GM21619 (cell line): ENCODE results near the gene FOXN3.

Experiments used
- ATAC-seq: cut with Tn5 transposase; IDR thresholded peaks from one replicate; pipeline ENCODE4 v1.9.1; 2021; ENCODE audit not compliant: unreplicated experiment

Gene FOXN3

DNA sequence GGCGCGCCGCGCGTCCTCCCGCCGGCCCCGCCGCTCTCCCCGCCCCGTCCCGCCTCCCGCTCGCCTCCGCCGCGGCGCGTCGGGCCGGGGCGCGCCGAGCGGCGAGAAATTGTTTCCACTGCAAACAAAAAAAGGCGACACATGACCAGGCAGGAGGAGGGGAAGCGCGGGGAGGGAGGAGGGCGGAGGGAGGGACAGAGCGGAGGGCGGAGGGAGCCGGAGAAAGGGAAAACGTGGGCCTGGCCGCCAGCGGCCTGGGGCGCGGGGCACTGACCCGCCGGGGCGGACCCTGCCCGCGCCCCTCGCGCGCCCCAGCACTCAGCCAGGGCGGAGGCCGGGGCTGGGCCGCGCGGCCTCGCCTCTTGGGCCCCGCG, at the start of gene FOXN3:
FOXN3 (minus strand) TSS at position 143 of the 374 bp plus-strand sequence. CDS start 4,757 bp downstream, outside the sequence.
- ATAC-seq: peak; percentile 44

DNA sequence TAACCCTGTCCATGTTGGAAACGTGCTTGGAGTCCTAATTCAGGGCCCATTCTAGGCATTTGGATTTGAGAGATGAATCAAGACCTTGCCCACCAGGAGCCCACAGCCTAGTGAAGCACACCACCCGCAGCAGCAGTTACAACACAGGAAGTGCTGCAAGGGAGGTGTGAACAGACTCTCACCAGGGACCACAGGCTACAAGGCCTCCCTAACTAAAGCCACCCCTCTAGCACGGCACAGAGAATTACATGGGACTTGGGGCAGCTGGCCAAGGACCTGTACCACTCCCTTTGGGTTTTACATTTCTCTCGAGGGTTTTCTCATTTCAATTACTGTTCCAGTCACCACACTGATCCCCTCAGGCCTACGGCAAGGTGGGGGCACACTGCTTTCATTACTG, 49.5 kb upstream of the FOXN3 start:
- peak; percentile 76 for ATAC-seq

DNA sequence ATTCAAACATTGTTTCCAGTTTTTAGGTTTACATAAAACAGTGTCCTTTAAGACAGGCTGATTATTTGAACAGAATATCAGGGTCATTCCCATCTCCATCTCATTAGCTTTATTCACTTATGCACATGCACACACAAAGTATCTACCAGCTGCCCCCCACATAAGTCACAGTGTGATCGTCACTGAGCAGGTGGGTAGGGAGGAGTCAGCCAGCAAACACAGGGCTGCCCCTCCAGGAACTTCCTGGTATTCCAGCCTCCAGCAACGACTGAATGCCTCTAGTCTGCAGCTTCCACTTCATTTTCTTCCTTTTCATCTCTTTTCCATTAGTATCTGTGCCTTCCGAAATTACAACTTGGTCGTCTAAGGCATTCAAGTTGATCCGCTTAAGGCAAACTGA, 48.8 kb upstream of the FOXN3 start:
- no peak for ATAC-seq

DNA sequence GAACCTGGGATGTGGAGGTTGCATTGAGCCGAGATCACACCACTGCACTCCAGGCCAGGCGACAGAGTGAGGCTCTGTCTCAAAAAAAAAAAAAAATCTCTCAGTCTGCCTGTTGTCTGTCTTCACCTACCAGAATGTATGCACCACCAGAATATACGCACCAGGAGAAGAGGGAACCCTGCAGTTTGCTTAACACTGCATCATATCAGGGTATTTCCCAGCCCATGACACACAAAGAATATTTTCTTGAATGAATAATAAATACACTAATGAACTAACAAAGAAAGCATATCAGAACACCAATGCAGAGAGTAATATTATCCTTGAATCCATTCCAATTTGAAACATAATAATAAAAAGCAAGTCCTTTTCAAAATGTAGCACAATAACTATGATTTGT, 44.2 kb upstream of the FOXN3 start:
- ATAC-seq: no peak

DNA sequence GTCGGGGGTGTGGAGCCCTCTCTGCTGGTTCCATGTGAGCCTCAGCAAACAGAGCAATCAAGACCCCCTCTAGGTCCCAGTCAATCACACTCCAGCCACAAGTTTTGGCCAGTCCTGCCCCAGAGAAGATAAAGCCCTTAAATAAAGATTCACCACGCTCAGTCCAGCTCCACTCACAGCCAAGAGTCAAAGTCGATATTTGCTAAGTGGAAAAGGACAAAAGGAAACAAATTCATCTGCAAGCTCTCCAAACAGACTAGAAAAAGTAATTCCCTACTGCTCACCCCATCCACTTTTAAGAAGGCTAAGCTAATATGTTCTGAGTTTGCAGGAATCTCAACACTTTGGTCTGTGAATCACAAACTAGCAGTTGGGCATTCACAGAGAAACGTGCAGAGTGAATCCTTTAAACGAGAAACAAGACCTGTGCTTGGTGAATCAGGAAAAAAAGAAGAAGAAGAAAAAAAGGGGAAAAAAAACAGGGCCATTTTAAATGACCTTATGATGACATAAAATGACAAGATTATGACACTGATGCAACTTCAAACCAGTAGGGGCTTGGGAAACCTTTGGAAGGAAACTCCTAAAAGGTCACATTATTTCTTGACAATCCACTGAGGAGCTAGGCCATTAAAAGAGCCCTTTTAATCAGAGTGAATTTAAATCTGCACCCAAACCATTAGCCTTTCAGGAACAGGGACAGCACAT, 41.8 kb upstream of the FOXN3 start:
- ATAC-seq: no peak

GRCh38 chr14:89457007-89457406, 40.0 kb upstream of the FOXN3 start:
- ATAC-seq: no peak

DNA sequence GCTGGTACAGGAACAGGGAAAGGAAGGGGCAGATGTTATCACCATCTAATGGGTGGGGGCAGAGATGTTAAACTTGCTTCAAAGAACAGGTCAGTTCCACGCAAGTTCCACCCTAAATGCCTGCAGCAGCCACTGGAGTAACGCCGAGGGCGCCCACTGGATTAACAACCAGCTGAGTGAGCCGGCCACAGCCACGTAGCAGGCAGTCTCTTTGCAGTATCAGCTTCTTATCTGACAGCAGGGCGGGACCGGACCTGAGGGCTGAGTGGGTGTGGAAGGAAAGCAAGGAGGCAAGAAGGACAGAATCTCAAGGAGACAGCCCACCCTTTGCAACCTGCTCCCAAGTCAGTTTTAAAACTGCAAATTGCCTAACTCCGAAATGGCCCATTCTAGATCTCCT, 38.4 kb upstream of the FOXN3 start:
- ATAC-seq: no peak

- no peak for ATAC-seq
Observed at GRCh38 chr14:89454996-89455395, 38.0 kb upstream of the FOXN3 start.

DNA sequence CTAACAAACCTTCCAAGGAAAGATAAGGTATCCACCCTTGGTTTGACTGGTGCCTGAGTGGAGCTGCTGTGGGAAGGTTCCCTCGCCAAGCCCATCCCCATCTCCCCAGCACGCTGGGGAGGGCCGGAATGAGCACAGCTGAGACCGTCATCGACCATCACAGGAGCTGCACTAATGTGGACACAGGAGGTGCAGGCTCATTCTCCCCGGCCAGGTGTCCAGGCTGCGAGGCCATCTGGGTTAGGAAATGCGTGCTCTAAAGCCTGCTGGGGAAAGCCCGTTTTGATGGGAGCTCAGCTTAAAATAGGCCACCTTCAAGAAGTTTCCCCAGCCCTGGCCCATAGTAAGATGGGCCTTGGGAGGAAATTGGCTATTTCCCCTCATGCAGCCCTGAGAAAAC, 35.2 kb upstream of the FOXN3 start:
- no peak for ATAC-seq

DNA sequence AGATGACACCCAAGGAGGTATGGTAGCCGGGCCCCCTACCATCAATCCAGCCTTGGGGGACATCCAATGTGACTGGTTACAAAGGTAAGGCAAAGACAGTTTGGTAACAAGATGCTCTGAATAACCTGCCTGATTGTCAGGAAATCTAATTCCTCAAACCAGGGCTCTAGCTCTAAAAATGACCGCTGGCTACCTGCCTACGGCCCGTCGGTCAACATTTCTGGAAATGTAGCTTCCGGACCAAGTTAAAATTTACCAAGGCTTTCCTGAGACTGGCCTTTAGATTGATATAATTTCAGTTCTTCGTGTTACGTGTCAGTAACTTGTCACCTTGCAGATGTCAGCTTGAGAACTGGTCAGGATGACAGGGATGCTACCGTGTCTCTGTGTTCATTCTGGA, 34.2 kb upstream of the FOXN3 start:
- no peak for ATAC-seq

- no peak for ATAC-seq
Observed at GRCh38 chr14:89447182-89447944, 30.3 kb upstream of the FOXN3 start.

DNA sequence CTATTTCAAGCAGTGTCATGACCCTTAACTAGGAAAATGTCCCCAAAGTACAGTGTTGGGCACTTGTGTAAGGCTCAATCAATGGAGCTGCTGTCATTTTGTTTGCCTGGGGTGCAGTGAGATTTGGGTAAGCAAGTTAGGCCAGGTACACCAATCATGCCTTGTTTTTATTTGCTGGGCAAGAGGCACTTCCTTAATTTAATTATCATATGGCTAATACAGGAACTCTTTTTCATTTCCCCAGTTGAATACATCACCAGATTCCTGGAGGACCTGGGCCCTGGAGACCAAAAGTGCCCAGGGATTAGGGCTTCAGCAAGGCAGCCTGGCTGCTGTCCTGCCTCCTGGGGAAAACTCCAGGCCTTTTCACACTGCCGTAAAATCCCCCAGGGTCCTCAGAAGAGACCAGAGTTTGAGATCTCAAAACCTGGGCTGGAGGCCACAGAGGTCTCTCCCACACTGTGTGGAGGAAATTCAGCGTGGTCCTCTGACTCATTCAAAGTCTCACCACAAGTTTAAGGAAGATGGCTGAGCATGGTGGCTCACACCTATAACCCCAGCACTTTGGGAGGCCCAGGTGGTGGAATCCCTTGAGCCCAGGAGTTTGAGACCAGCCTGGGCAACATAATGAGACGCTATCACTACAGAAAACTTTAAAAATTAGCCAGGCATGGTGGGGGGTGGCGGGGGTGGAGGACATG, 28.4 kb upstream of the FOXN3 start:
- peak; percentile 52 for ATAC-seq

- no peak for ATAC-seq
Observed at GRCh38 chr14:89444516-89445125, 27.6 kb upstream of the FOXN3 start.

DNA sequence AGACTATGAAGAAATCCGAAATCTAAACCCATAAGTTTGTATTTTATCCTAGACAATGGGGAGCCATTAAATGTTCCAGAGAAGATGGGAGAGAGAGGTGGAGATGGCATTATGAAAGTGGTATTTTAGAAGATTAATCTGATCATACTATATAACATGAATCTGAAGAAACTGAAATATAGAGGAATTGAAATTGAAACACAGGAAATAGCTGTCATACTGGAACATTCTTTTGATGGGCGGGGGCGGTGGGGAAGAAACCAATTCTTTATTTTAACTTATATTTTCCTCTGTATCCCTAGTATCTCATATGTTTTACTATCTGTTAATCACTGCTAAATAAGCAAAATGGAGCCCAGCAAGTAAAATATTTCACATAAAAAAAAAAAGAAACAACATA, 27.0 kb upstream of the FOXN3 start:
- ATAC-seq: no peak

DNA sequence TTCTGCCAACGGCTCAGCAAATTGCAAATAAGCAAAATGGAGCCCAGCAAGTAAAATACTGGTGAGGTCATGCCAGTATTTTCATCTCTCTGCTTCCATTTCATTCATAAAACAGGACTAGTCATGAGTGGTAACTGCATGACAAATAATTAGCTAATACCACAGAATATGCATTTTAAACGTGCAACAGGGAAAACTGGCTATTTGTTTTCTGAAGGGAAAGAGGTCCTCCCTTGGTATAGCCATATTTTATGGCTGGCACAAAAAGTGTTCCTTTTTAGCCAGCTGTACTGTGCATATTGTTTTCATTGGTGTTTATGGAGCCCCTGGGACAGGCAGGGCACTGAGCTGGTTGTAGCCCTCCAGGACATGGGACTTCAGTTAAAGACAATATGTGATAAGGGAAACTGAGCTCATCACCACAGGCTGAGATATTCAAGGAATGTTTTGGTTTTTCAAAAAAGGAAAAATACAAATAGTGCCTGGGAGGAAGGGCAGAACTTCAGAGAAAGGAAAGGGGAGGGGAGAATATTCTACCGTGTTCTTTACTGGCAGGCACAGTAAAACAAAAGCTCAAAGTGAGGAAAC, 26.1 kb upstream of the FOXN3 start:
- no peak for ATAC-seq

- no peak for ATAC-seq
Observed at GRCh38 chr14:89442280-89442679, 25.2 kb upstream of the FOXN3 start.

GRCh38 chr14:89440986-89441909, 24.2 kb upstream of the FOXN3 start:
- no peak for ATAC-seq

DNA sequence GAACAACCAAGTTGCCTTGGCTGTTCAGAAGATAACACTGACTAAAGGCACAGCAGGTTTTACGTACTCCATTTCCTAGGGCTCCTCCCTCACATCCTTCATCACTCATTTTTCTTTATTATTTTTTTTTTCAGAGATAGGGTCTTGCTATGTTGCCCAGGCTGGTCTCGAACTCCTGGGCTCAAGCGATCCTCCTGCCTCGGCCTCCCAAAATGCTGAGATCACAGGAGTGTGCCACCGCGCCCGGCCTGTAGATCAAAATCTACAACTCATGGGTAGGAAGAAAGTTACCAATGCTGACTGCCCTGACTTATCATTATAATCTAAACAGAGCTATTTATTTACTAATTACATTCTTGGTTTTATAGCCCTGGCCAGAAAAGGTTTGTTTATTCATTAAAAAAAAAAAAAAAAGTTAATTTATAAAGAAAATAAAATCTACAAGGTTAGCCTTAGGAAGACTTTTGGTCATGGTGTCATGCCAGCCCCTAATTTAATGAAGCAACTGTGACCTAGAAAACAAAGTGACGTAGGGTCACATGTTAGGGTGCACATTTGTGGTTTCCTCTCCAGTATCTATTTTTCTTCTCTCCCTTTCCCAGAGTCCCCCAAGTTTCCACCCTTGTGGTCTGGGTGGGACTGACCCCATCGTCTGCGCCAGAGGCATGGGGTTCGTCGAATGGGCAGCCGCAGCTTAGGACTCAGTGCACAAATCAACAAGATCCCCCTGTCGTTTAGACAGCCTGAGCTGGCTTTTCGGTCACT, 19.0 kb upstream of the FOXN3 start:
- ATAC-seq: no peak

GRCh38 chr14:89435492-89435891, 18.5 kb upstream of the FOXN3 start:
- ATAC-seq: no peak
